ENCODE data around the gene ENTHD1.

The ENTHD1 gene, protein sequence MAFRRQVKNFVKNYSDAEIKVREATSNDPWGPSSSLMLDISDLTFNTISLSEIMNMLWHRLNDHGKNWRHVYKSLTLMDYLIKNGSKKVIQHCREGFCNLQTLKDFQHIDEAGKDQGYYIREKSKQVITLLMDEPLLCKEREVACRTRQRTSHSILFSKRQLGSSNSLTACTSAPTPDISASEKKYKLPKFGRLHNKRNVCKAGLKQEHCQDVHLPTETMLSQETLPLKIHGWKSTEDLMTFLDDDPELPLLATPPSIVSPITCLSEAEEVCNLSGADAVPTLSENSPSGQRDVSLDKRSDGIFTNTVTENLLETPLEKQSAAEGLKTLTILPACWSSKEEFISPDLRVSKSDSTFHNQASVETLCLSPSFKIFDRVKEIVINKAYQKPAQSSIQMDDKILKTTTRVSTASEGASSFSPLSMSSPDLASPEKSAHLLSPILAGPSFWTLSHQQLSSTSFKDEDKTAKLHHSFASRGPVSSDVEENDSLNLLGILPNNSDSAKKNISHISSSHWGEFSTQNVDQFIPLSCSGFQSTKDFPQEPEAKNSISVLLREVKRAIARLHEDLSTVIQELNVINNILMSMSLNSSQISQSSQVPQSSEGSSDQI

DNA sequence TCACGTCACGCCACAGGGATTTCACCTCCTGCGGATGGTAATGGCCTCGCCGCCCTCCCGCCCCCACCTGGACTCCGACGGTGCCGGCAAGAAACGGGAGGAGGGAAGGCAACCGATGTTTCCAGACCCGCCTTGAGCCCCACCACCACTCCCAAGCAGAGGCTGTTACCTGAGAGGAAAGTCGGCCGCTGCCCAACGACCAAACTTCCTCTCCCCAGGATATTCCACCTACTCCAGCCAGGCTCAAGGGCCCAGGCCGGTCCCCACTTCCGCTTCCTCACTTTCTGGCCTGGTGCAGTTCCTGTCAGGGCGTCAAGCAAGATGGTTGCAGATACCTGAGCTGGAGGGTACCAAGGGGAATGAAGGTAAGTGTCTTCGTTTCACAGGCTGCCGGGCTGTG lies at the start of gene ENTHD1:
TSS of gene ENTHD1 (minus strand) at position 235 of the 400 bp plus-strand sequence. CDS start 6,012 bp downstream, outside the sequence.
- no peak for DNase-seq (ENCODE audit: extremely low read depth in 1 of 2, low read depth in 1 of 2)

- DNase-seq (ENCODE audit: extremely low read depth in 1 of 2, low read depth in 1 of 2): no peak
Observed at GRCh38 chr22:39943337-39943736, 49.8 kb upstream of the ENTHD1 start.

DNA sequence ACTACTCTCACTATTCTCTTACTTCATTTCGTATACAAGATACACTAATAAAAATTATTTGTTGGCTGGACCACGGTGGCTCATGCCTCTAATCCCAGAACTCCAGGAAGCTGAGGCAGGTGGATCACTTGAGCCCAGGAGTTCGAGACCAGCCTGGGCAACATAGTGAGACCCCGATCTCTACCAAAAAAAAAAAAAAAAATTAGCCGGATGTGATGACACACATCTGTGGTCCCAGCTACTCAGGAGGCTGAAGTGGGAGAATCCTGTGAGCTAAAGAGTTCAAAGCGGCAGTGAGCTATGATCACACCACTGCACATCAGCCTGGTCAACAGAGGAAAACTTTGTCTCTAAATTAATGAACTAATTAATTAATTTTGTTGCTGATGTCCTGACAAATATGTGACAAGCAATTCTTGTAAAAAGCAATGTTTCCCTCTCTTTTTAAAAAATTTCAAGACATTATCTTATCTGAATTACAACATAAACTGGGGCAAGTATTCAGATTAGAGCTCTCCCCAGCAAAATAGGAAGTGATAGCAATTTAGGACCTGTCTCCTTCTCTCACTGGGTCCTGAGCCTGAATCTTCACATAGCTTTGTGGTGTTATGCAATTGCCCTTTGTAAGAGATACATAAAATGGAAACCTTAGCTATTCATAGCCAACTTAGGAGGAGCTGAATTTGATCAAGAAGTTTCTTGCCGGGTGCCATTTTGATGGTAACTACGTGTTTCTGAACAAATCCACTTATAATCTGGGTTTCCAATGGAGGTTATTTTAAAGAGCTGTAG lies 49.1 kb upstream of the ENTHD1 start:
- no peak for DNase-seq (ENCODE audit: extremely low read depth in 1 of 2, low read depth in 1 of 2)

DNA sequence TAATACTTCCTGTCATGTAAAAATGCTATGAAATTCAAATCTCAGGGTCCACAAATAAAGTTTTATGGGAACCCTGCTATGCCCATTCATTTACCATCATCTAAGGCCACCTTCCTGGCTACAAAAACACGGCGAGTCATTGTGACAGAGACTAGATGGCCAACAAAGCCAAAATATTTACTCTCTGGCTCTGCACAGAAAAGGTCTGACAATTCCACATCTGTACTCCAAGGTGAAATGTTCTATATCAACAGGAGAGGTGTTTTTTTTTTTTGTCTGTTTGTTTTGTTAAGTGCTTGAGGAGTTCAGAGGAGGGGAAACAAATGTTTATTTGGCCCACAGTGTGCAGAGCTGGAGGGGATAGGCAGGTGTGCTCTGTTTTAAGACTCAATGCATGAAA lies 48.0 kb upstream of the ENTHD1 start:
- DNase-seq (ENCODE audit: extremely low read depth in 1 of 2, low read depth in 1 of 2): no peak

GRCh38 chr22:39940757-39941305 lies 47.3 kb upstream of the ENTHD1 start:
- no peak for DNase-seq (ENCODE audit: extremely low read depth in 1 of 2, low read depth in 1 of 2)

GRCh38 chr22:39939830-39940229 lies 46.3 kb upstream of the ENTHD1 start:
- no peak for DNase-seq (ENCODE audit: extremely low read depth in 1 of 2, low read depth in 1 of 2)

DNA sequence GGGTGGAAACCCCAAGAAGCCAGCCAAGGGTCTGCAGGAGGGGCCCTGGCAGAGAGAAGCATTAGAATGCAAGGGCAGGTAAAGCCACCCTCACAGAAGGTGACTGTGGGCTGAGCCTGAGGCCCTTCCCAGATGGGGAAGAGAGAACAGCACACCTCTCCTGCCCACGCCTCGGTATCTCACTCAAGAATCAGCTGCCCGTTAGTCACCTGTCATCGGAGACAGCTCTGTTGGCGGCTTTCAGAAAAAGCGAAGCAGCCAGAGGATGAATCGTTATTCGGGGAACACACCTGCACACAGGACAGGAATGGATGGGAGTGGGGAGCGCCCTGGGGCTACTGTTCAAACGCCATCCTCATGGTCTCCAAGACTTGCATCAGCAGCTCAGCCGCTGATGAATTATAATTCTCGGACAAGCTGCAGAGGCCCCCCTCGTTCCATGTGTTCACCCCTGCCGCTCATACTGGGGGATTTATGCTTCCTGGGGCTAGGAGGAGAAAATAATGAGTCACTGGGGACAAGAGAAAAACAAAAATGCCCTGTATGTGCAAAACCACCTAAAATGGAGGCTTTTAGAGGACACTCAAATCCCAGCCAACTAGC lies 45.0 kb upstream of the ENTHD1 start:
- peak in 1 of 2 donors; percentile 21 for DNase-seq (ENCODE audit: extremely low read depth in 1 of 2, low read depth in 1 of 2)

- DNase-seq (ENCODE audit: extremely low read depth in 1 of 2, low read depth in 1 of 2): no peak
Observed at GRCh38 chr22:39937906-39938305, 44.3 kb upstream of the ENTHD1 start.

GRCh38 chr22:39936523-39937145 lies 43.1 kb upstream of the ENTHD1 start:
- no peak for DNase-seq (ENCODE audit: extremely low read depth in 1 of 2, low read depth in 1 of 2)

DNA sequence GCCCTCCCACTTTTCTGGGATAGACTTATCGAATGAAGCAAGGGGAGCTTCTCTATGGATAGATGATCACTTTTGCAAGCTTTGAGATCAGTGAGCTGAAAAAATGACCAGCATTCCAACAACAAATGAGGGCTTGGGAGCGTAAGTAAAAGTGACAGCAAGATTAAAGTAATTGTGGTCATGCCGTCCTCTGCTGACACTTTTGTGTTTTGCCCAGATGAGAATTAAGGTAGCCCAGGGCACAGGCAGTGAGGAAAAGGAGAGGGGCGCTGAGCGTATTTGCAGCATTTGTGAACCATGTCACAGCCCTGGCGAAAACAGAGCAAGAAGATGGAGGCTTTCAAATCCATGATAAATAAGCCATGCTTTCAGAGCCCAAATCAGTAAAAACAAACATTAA lies 42.1 kb upstream of the ENTHD1 start:
- DNase-seq (ENCODE audit: extremely low read depth in 1 of 2, low read depth in 1 of 2): no peak

DNA sequence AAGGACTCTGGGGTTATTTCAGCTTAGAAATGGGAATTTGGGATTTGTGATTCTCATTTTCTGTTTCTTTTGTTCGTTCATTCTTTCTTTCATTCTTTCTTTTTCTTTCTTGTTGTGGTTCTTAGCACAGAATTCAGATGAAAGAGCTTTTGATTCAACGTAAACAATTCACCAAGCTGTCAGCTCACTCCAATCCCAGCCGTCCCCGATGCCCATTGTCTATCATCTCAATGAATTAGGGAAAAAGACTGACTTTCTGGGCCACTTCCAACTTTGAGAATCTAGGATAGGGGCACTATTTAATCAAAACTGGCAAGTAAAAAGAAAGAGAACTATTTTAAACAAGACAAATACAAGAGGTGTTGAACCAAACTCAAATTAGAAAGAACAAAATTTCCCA lies 41.6 kb upstream of the ENTHD1 start:
- DNase-seq (ENCODE audit: extremely low read depth in 1 of 2, low read depth in 1 of 2): no peak

DNA sequence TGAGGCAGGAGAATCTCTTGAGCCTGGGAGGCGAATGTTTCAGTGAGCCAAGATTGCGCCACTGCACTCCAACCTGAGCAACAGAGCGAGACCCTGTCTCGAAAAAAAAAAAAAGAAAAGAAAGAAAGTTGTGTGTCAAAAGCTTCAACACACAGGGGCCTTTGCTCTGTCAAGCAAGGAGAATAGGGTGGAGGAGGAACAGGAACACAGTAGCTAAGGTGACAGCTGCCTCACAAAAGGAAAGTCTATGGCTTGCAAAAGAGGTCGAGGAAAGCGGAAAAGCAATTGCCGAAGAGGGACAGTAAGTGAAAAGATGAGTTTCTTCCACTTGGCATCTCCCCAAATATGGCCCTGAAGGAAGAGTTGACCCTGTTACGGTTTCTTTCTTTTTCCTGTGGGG lies 40.2 kb upstream of the ENTHD1 start:
- DNase-seq (ENCODE audit: extremely low read depth in 1 of 2, low read depth in 1 of 2): no peak

DNA sequence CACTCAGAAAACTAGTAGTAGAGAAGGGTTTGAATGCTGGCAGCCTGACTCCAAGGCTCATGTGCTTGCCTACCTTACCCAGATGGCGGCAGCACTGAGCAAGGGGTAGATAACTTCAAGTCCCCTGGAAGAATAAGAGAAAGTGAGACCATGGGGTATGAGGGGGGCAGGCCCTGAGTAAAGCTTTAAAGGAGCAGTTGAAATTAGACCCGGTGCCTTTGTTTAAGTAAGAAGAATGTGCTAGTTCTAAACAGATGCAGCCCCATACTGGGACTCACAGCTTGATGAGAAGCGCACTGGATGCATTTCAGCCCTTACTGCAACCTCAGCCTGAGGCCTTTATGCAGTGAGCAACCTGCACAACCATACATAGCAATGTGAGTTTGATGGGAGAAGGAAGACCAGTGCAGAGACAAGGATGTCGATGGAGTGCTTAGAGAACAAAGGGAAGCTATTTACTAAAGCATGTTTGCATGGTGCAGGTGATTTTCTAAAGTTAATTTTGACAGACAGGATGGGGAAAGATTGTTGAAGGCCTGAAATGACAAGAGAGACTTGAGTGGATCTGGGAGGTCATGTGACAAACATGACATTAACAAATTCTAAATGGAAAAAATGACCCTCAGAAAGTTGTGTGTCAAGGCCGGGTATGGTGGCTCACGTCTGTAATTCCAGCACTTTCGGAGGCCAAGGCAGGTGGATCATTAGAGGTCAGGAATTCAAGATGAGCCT lies 39.5 kb upstream of the ENTHD1 start:
- peak in 1 of 2 donors; percentile 30 for DNase-seq (ENCODE audit: extremely low read depth in 1 of 2, low read depth in 1 of 2)

GRCh38 chr22:39932166-39932565 lies 38.6 kb upstream of the ENTHD1 start:
- no peak for DNase-seq (ENCODE audit: extremely low read depth in 1 of 2, low read depth in 1 of 2)

GRCh38 chr22:39931251-39931650 lies 37.7 kb upstream of the ENTHD1 start:
- DNase-seq (ENCODE audit: extremely low read depth in 1 of 2, low read depth in 1 of 2): no peak

GRCh38 chr22:39928536-39929520 lies 35.3 kb upstream of the ENTHD1 start:
- no peak for DNase-seq (ENCODE audit: extremely low read depth in 1 of 2, low read depth in 1 of 2)

DNA sequence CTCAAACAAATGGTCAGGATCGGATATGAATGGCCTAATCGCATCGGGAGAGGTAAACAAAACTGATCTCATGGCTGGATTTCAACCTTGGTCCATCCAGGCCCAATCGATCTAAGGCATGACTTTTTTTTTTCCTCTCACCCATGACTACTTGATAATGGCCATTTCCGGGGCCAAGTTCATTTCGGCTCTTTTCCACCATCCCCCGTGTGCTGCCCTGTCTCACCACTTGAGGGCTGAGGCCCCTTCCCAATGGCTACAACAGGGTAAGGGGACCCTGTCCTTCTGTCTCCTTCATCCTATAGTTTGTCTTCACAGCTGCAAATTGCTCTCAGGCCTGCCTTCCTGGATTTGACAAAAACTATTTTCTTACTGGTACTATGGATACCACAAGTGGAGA lies 34.0 kb upstream of the ENTHD1 start:
- DNase-seq (ENCODE audit: extremely low read depth in 1 of 2, low read depth in 1 of 2): no peak

GRCh38 chr22:39926753-39927152 lies 33.2 kb upstream of the ENTHD1 start:
- DNase-seq (ENCODE audit: extremely low read depth in 1 of 2, low read depth in 1 of 2): no peak
